Measurements from ENCODE around the gene OR5AN1. TPM values are rescaled to one million over a fixed set of nuclear protein-coding genes. Genes with fewer than 3 reads are reported as not detected.

OR5AN1 gene
- total and polyA plus RNA-seq, 2 experiments from 2014 or later, result not detected

- no peak for DNase-seq (ENCODE audit: low read depth in 1 of 2, low spot score in 1 of 2)
- no peaks in the 10 kb centered on the region for H3K27me3 ChIP-seq
- no peaks in the 10 kb centered on the region for H3K9me3 ChIP-seq (ENCODE audit: low read depth)
- no peak overlapping the region for H3K4me3 ChIP-seq
- no peak for TF ChIP-seq CTCF (IDR thresholded peaks at IDR 0.05; ENCODE audit: low read depth, low read length)
- H3K27ac ChIP-seq, result no peak overlapping the region
- H3K36me3 ChIP-seq, result no peaks in the 10 kb centered on the region
- H3K4me1 ChIP-seq (ENCODE audit: low read depth), result no peaks in the 10 kb centered on the region
These were observed 55.0 kb downstream of the OR5AN1 start for GRCh38 chr11:59413646-59414045.

- no peaks in the 10 kb centered on the region for H3K36me3 ChIP-seq
- H3K4me3 ChIP-seq, result no peak overlapping the region
- H3K4me1 ChIP-seq (ENCODE audit: low read depth), result peaks cover 2% of the 10 kb centered on the region
- H3K9me3 ChIP-seq (ENCODE audit: low read depth), result no peaks in the 10 kb centered on the region
- TF ChIP-seq CTCF (IDR thresholded peaks at IDR 0.05; ENCODE audit: low read depth, low read length), result no peak
- DNase-seq (ENCODE audit: low read depth in 1 of 2, low spot score in 1 of 2), result no peak
- H3K27me3 ChIP-seq, result no peaks in the 10 kb centered on the region
- H3K27ac ChIP-seq, result no peak overlapping the region
These were observed 56.4 kb downstream of the OR5AN1 start for GRCh38 chr11:59415111-59415510.

- Histone ChIP-seq H3K4me3 (no peak overlapping the region), H3K9me3 (ENCODE audit: low read depth) (no peaks in the 10 kb centered on the region), H3K27me3 (no peaks in the 10 kb centered on the region), H3K4me1 (ENCODE audit: low read depth) (peaks cover 2% of the 10 kb centered on the region), H3K27ac (no peak overlapping the region), H3K36me3 (no peaks in the 10 kb centered on the region)
- DNase-seq (ENCODE audit: low read depth in 1 of 2, low spot score in 1 of 2), result no peak
- TF ChIP-seq CTCF (IDR thresholded peaks at IDR 0.05; ENCODE audit: low read depth, low read length), result no peak
These were observed 57.9 kb downstream of the OR5AN1 start for GRCh38 chr11:59416613-59417012.

GRCh38 chr11:59417023-59417422 lies 58.3 kb downstream of the OR5AN1 start:
- DNase-seq (ENCODE audit: low read depth in 1 of 2, low spot score in 1 of 2), result no peak
- H3K4me1 ChIP-seq (ENCODE audit: low read depth), result peaks cover 2% of the 10 kb centered on the region
- H3K36me3 ChIP-seq, result no peaks in the 10 kb centered on the region
- H3K27me3 ChIP-seq, result no peaks in the 10 kb centered on the region
- H3K9me3 ChIP-seq (ENCODE audit: low read depth), result no peaks in the 10 kb centered on the region
- H3K4me3 ChIP-seq, result no peak overlapping the region
- TF ChIP-seq CTCF (IDR thresholded peaks at IDR 0.05; ENCODE audit: low read depth, low read length), result no peak
- H3K27ac ChIP-seq, result no peak overlapping the region

GRCh38 chr11:59418156-59418555 lies 59.5 kb downstream of the OR5AN1 start:
- H3K27ac ChIP-seq, result no peak overlapping the region
- no peak overlapping the region for H3K4me3 ChIP-seq
- no peak for DNase-seq (ENCODE audit: low read depth in 1 of 2, low spot score in 1 of 2)
- no peaks in the 10 kb centered on the region for H3K9me3 ChIP-seq (ENCODE audit: low read depth)
- no peaks in the 10 kb centered on the region for H3K27me3 ChIP-seq
- no peak for TF ChIP-seq CTCF (IDR thresholded peaks at IDR 0.05; ENCODE audit: low read depth, low read length)
- no peaks in the 10 kb centered on the region for H3K36me3 ChIP-seq
- peaks cover 2% of the 10 kb centered on the region for H3K4me1 ChIP-seq (ENCODE audit: low read depth)

Other genes starting within 250 kb of the OR5AN1 start
- 1.7 and 6.5 TPM in 2 replicates for gene FAM111A, start 216.0 kb upstream of the OR5AN1 start, total RNA-seq
- gene FAM111A, start 216.0 kb upstream of the OR5AN1 start, polyA plus RNA-seq, result 1.5 and 5.3 TPM in 2 replicates
- gene DTX4, start 186.8 kb upstream of the OR5AN1 start, total RNA-seq, result 2.7 and 3.1 TPM in 2 replicates
- 1.1 and 1.8 TPM in 2 replicates for gene DTX4, start 186.8 kb upstream of the OR5AN1 start, polyA plus RNA-seq
- not detected in 2 replicates for gene MPEG1, start 146.0 kb upstream of the OR5AN1 start, total RNA-seq
- gene MPEG1, start 146.0 kb upstream of the OR5AN1 start, polyA plus RNA-seq, result not detected in 2 replicates
- gene OR5A2, start 67.5 kb downstream of the OR5AN1 start, total RNA-seq, result not detected in 2 replicates
- not detected in 2 replicates for gene OR5A2, start 67.5 kb downstream of the OR5AN1 start, polyA plus RNA-seq
- gene OR5A1, start 77.6 kb downstream of the OR5AN1 start, total RNA-seq, result not detected in 2 replicates
- not detected in 2 replicates for gene OR5A1, start 77.6 kb downstream of the OR5AN1 start, polyA plus RNA-seq
- gene OR4D6, start 98.1 kb downstream of the OR5AN1 start, total RNA-seq, result not detected in 2 replicates
- not detected in 2 replicates for gene OR4D6, start 98.1 kb downstream of the OR5AN1 start, polyA plus RNA-seq
- not detected in 2 replicates for gene OR4D10, start 114.4 kb downstream of the OR5AN1 start, total RNA-seq
- not detected in 2 replicates for gene OR4D10, start 114.4 kb downstream of the OR5AN1 start, polyA plus RNA-seq
- not detected in 2 replicates for gene OR4D11, start 144.7 kb downstream of the OR5AN1 start, total RNA-seq
- not detected in 2 replicates for gene OR4D11, start 144.7 kb downstream of the OR5AN1 start, polyA plus RNA-seq
- not detected in 2 replicates for gene OR4D9, start 152.6 kb downstream of the OR5AN1 start, total RNA-seq
- not detected in 2 replicates for gene OR4D9, start 152.6 kb downstream of the OR5AN1 start, polyA plus RNA-seq